Measurements from ENCODE around the gene RMDN3.

DNA sequence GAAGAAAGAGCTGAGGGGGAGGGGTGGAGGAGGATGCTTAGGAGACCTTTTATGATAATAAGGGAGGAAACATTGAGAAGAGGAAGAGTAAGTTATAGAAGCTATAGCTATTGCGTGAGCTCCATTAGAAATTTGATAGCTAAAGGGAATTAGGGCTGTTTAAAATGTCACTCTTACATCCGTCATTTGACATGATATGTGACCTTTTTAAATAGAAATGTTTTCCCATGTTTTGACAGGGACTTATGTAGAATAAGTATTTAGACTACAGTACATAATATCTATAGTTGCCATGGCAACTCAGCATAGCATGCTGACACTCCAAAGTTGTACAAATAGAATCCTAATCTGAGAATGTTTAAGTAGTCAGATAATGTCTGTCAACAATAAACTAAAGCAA lies 40.9 kb downstream of the RMDN3 start:
- TF ChIP-seq CTCF (IDR thresholded peaks at IDR 0.05) (no peak), POLR2A (IDR thresholded peaks at IDR 0.05) (no peak)

All from testis (tissue), 2 donors.